Large intestine (tissue), 3 donors: Measurements from ENCODE around the gene POP5. TPM values are rescaled to one million over a fixed set of nuclear protein-coding genes. Genes with fewer than 3 reads are reported as not detected.

Source experiments
- DNase-seq, 2 donors: peaks; one replicate each; pipeline versions ENCODE4 v3.0.0 to v3.0.0-alpha.2; 2013
- H3K27ac ChIP-seq: one replicate; pipeline ENCODE4 v1.5.1; 2013; ENCODE audit warnings: low read length
- H3K27me3 ChIP-seq: 2 replicates; pipeline ENCODE4 v1.6.1; 2013; ENCODE audit warnings: low read length; ENCODE audit not compliant: control insufficient read depth, insufficient read depth
- H3K36me3 ChIP-seq: 2 replicates; pipeline ENCODE4 v1.6.1; 2013; ENCODE audit warnings: low read length; ENCODE audit not compliant: control insufficient read depth, insufficient read depth
- H3K4me1 ChIP-seq: one replicate; pipeline ENCODE4 v1.6.1; 2013; ENCODE audit warnings: low read length; ENCODE audit not compliant: control insufficient read depth, insufficient read depth
- H3K4me3 ChIP-seq: one replicate; pipeline ENCODE4 v1.5.1; 2013; ENCODE audit warnings: low read length
- H3K9me3 ChIP-seq: one replicate; pipeline ENCODE4 v1.6.1; 2013; ENCODE audit warnings: mild to moderate bottlenecking, low read depth, low read length, moderate library complexity; ENCODE audit not compliant: control insufficient read depth
- WGBS: methylation state at CpG from one replicate; pipeline ENCODE4 v1.1.5; 2013; ENCODE audit warnings: low lambda C conversion rate; ENCODE audit not compliant: insufficient coverage; 5-methylcytosine and 5-hydroxymethylcytosine counted together
- polyA plus RNA-seq: library from polyadenylated mRNA; unstranded; fragments of 120-200 nt; gene quantifications from one replicate; pipeline ENCODE4 v1.2.1, GENCODE V29; 2013

Gene POP5
- polyA plus RNA-seq, 1 donor: 57.1 TPM

DNA sequence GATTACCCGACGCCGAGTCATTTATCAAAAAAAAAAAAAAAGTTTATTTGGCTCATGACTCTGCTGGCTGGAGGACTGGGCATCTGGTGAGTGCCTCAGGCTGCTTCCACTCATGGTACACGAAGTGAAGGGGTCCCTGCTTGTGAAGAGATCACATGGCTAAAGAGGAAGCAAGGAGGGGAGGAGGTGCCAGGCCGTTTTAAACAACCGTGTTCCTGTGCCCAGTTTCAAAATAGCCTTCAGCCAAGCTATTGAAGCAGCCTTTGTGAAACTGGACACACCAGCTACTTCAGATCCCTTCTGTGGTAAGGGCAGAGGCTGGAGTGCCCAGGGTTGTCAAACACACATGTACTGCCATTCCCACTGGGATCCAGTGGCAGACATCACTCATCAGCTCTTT is 7.6 kb downstream of the POP5 start:
- WGBS: no CpG with 5 or more reads among the region's 6 CpGs
- H3K36me3 ChIP-seq: peaks cover 88% of the 10 kb centered on the region
- no peak overlapping the region for H3K4me3 ChIP-seq
- H3K27ac ChIP-seq: no peak overlapping the region
- H3K27me3 ChIP-seq: no peaks in the 10 kb centered on the region
- H3K4me1 ChIP-seq: no peaks in the 10 kb centered on the region
- DNase-seq: no peak
- H3K9me3 ChIP-seq: no peaks in the 10 kb centered on the region

DNA sequence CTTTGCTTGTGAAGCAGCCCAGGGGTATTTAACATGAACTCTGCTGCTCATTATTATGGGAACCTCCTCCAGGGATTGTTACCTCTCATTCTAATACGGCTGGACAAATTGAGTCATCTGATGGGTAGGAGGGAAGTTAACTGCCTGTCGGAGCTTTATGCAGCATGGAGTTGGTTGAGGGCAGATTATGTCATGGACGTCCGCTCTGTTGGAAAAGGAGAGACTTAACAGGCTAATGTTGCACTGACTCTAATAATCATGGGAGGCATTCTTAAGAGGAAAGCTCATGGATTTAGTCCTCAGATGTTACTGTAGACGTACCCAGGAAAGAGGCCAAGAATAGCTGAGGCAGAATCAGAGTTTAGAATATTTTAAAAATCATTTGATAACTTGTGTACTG is 9.9 kb downstream of the POP5 start:
- H3K27ac ChIP-seq: no peak overlapping the region
- H3K36me3 ChIP-seq: peaks cover 82% of the 10 kb centered on the region

DNA sequence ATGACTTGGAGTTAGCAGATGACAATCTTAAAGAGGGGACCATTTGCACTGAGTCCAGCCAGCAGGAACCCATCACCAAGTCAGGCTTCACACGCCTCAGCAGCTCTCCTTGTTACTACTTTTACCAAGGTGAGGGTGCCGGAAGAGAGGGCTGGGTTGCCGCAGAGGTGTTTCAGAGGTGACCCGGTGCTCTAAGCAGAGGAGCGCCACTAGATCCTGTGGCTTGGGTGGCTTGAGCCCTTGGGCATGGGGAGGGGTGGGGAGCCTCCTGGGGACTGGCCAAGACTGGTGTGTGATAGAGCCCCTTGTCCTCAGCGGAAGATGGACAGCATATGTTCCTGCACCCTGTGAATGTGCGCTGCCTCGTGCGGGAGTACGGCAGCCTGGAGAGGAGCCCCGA is 17.7 kb downstream of the POP5 start:
- no peak overlapping the region for H3K27ac ChIP-seq
- no CpG with 5 or more reads among the region's 11 CpGs for WGBS
- peaks cover 78% of the 10 kb centered on the region for H3K36me3 ChIP-seq
- no peaks in the 10 kb centered on the region for H3K9me3 ChIP-seq
- DNase-seq: no peak
- H3K27me3 ChIP-seq: no peaks in the 10 kb centered on the region
- no peak overlapping the region for H3K4me3 ChIP-seq
- no peaks in the 10 kb centered on the region for H3K4me1 ChIP-seq

More for the DNA sequence above, 9.9 kb downstream of the POP5 start:
- Histone ChIP-seq H3K9me3 (no peaks in the 10 kb centered on the region), H3K4me1 (no peaks in the 10 kb centered on the region), H3K27me3 (no peaks in the 10 kb centered on the region), H3K4me3 (no peak overlapping the region)
- WGBS: 90% methylated on average over 2 of the region's 5 CpGs
- no peak for DNase-seq

- Histone ChIP-seq H3K4me1 (no peaks in the 10 kb centered on the region), H3K36me3 (peaks cover 76% of the 10 kb centered on the region), H3K27me3 (no peaks in the 10 kb centered on the region), H3K27ac (no peak overlapping the region), H3K9me3 (no peaks in the 10 kb centered on the region), H3K4me3 (no peak overlapping the region)
- WGBS: no CpG with 5 or more reads among the region's 8 CpGs
- DNase-seq: no peak
These were observed 18.3 kb downstream of the POP5 start for GRCh38 chr12:120562906-120563305.

DNA sequence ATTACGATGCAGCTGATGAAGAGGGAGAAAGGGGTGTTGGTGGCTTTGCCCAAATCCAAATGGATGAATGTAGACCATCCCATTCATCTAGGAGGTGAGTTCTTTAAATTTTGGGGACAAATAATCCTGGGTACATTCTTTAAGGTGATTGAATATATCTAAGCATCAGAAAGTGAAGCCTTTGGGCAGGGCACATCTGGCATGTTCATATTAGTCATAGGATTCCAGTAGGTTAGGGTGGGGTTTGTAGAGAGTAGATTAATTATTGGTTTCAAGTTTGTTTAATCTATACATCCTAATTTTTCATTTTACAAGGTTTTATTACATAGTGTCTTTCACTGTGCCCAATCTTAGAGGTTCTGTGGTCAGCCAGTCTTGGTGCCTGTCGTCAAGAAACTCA is 23.6 kb downstream of the POP5 start:
- WGBS: no CpG with 5 or more reads among the region's 2 CpGs
- peaks cover 59% of the 10 kb centered on the region for H3K36me3 ChIP-seq
- no peak overlapping the region for H3K27ac ChIP-seq
- H3K27me3 ChIP-seq: no peaks in the 10 kb centered on the region
- H3K4me1 ChIP-seq: no peaks in the 10 kb centered on the region
- H3K9me3 ChIP-seq: no peaks in the 10 kb centered on the region
- no peak overlapping the region for H3K4me3 ChIP-seq
- no peak for DNase-seq

GRCh38 chr12:120554678-120555077 is 26.5 kb downstream of the POP5 start:
- peaks cover 50% of the 10 kb centered on the region for H3K36me3 ChIP-seq
- no peak overlapping the region for H3K27ac ChIP-seq

GRCh38 chr12:120546050-120546386 is 35.2 kb downstream of the POP5 start:
- H3K27me3 ChIP-seq: no peaks in the 10 kb centered on the region
- WGBS: no CpG with 5 or more reads among the region's 3 CpGs
- no peak for DNase-seq
- no peaks in the 10 kb centered on the region for H3K9me3 ChIP-seq
- no peak overlapping the region for H3K4me3 ChIP-seq
- no peak overlapping the region for H3K27ac ChIP-seq
- H3K4me1 ChIP-seq: no peaks in the 10 kb centered on the region
- peaks cover 42% of the 10 kb centered on the region for H3K36me3 ChIP-seq

More at GRCh38 chr12:120554678-120555077, 26.5 kb downstream of the POP5 start:
- no peak for DNase-seq
- Histone ChIP-seq H3K9me3 (no peaks in the 10 kb centered on the region), H3K4me3 (no peak overlapping the region), H3K27me3 (no peaks in the 10 kb centered on the region), H3K4me1 (no peaks in the 10 kb centered on the region)
- no CpG with 5 or more reads among the region's 1 CpG for WGBS

DNA sequence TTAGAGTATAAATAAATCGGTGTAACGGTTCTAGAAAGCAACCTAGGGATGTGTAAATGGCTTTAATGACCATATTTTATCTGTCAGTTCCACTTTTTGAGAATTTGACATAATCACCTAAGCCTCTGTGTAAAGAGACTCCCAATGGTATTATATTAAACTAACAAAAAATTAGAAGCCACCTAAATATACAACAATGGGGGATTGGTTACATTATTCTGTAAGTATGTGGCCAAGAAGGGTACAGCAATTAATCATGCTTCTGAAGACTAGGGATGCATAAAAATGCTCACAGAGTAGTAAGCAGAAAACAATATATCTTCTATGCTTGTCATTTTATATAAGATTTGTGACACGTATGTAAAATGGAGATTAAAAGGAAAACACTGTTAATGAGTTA is 36.5 kb downstream of the POP5 start:
- WGBS: 86% methylated on average over 1 of the region's 3 CpGs
- DNase-seq: no peak
- Histone ChIP-seq H3K4me3 (no peak overlapping the region), H3K9me3 (no peaks in the 10 kb centered on the region), H3K27me3 (no peaks in the 10 kb centered on the region), H3K4me1 (no peaks in the 10 kb centered on the region), H3K36me3 (peaks cover 37% of the 10 kb centered on the region), H3K27ac (no peak overlapping the region)

DNA sequence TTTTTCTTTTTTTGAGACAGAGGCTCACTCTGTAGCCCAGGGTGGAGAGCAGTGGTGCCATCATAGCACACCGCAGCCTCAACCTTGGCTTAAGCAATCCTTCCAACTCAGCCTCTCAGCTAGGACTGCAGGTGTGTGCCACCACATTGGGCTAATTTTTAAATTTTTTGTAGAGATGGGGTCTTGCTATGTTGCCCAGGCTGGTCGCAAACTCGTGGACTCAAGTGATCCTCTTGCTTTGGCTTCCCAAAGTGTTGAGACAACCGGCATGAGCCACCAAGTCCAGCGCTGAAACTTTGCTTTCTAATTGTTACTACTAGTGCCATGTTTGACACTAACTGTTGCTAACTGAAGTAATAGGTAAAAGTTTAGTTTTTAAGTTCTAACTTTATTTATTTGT is 39.0 kb downstream of the POP5 start:
- 100% methylated on average over 3 of the region's 5 CpGs for WGBS
- no peak for DNase-seq
- no peaks in the 10 kb centered on the region for H3K9me3 ChIP-seq
- peaks cover 20% of the 10 kb centered on the region for H3K36me3 ChIP-seq
- no peaks in the 10 kb centered on the region for H3K27me3 ChIP-seq
- H3K4me3 ChIP-seq: no peak overlapping the region
- peaks cover 25% of the 10 kb centered on the region for H3K4me1 ChIP-seq
- H3K27ac ChIP-seq: no peak overlapping the region

GRCh38 chr12:120540445-120540844 is 40.8 kb downstream of the POP5 start:
- DNase-seq: no peak
- Histone ChIP-seq H3K4me1 (peaks cover 42% of the 10 kb centered on the region), H3K4me3 (no peak overlapping the region), H3K27ac (no peak overlapping the region), H3K9me3 (no peaks in the 10 kb centered on the region), H3K36me3 (peaks cover 9% of the 10 kb centered on the region), H3K27me3 (no peaks in the 10 kb centered on the region)
- no CpG with 5 or more reads among the region's 3 CpGs for WGBS

DNA sequence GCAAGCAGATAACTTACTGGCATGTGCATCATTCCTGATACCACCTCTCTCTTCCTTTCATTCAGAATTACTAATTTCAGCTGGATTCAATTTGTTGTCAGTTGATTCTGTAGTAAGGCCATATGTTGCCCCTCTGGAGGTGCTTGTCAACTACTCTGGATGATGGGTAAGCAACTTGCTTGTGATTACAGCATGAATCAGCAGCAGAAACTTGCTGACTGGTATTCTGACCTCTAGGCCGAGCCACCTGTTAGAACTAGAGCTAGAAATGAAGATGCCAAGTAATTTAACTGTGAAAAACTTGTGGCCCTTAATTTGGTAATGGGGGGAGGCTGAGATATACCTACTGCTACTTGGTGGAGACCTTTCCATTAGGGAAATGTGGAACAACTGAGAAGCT is 41.9 kb downstream of the POP5 start:
- Histone ChIP-seq H3K4me3 (no peak overlapping the region), H3K4me1 (peaks cover 43% of the 10 kb centered on the region), H3K9me3 (no peaks in the 10 kb centered on the region), H3K27ac (no peak overlapping the region), H3K27me3 (no peaks in the 10 kb centered on the region), H3K36me3 (peaks cover 9% of the 10 kb centered on the region)
- peak in 1 of 2 donors; percentile 19 for DNase-seq
- no CpG with 5 or more reads among the region's 1 CpG for WGBS
